ENCODE measurements around the gene ZNF48. TPM values are rescaled to one million over a fixed set of nuclear protein-coding genes. Genes with fewer than 3 reads are reported as not detected.

Gene ZNF48
- total RNA-seq, 1 experiment from 2014 or later = 57.3 TPM

- no peak within 1 kb of the TSS for H3K4me3 Mint-ChIP-seq
- H3K27ac Mint-ChIP-seq = peak within 1 kb of the TSS in 2 of 3 experiments; percentile 32 to 47; a peak in 2 of 7 replicates
- peak; percentile 91 for TF ChIP-seq CTCF (conservative IDR thresholded peaks at IDR 0.05)
- Histone ChIP-seq H3K18ac (ENCODE audit: insufficient read length, low read depth, low read length) (peak within 1 kb of the TSS; percentile 85), H4K8ac (replicated peaks; ENCODE audit: insufficient read length, low read depth, low read length) (no peak within 1 kb of the TSS), H3K79me1 (ENCODE audit: insufficient read depth, low read depth, low read length, poor library complexity, severe bottlenecking) (peaks cover 8% of the 10 kb centered on the region), H3K9me3 (ENCODE audit: control insufficient read depth, low read depth, low read length) (no peaks in the 10 kb centered on the region), H3K14ac (ENCODE audit: insufficient read depth, low read length) (peak within 1 kb of the TSS; percentile 87), H2BK12ac (ENCODE audit: insufficient read length, low read depth, low read length) (no peak within 1 kb of the TSS), H3K4me1 (ENCODE audit: insufficient read depth, low read length) (no peaks in the 10 kb centered on the region), H3K27ac (ENCODE audit: insufficient read length, low read depth, low read length) (no peak within 1 kb of the TSS), H3K4me2 (ENCODE audit: insufficient read depth, insufficient read length, low read length) (peak within 1 kb of the TSS; percentile 87), H4K5ac (ENCODE audit: insufficient read length, low read depth, low read length) (peak within 1 kb of the TSS; percentile 27), H4K91ac (ENCODE audit: insufficient read length, low read depth, low read length) (no peak within 1 kb of the TSS), H2BK120ac (ENCODE audit: low read depth, low read length, poor library complexity, severe bottlenecking) (no peak within 1 kb of the TSS), H3K4ac (ENCODE audit: low read depth, low read length) (no peak within 1 kb of the TSS; the same call in 1 of the 2 replicates), H3K27me3 (ENCODE audit: insufficient read depth, low read length) (no peaks in the 10 kb centered on the region), H2AFZ (ENCODE audit: low read length) (peak within 1 kb of the TSS; percentile 78), H4K20me1 (ENCODE audit: control insufficient read depth, insufficient read depth, insufficient read length) (no peaks in the 10 kb centered on the region), H2AK5ac (ENCODE audit: insufficient read length, low read length) (no peak within 1 kb of the TSS), H3K23me2 (ENCODE audit: insufficient read length, low read depth, low read length, poor library complexity, severe bottlenecking) (peaks cover 9% of the 10 kb centered on the region), H3K9ac (ENCODE audit: extremely low read depth, insufficient read length, low read length) (peak within 1 kb of the TSS; percentile 60), H2BK5ac (ENCODE audit: insufficient read length, low read length) (no peak within 1 kb of the TSS), H2BK15ac (ENCODE audit: low read depth, low read length) (no peak within 1 kb of the TSS), H2BK20ac (ENCODE audit: low read depth, low read length, poor library complexity, severe bottlenecking) (no peak within 1 kb of the TSS), H3T11ph (ENCODE audit: low read length) (no peak within 1 kb of the TSS), H3K56ac (ENCODE audit: insufficient read length, low read depth, low read length) (no peak within 1 kb of the TSS), H3K23ac (ENCODE audit: insufficient read length, low read depth, low read length) (no peak within 1 kb of the TSS), H3K79me2 (ENCODE audit: insufficient read depth, low read length) (peaks cover 4% of the 10 kb centered on the region; the same call in 1 of the 2 replicates)
- no peaks in the 10 kb centered on the region; a peak in 2 of 5 replicates for H3K9me3 Mint-ChIP-seq
- DNase-seq = peak; percentile 98
- H3K4me1 Mint-ChIP-seq = peaks cover 4 to 12% of the 10 kb centered on the region in 2 experiments; a peak in 3 of 4 replicates
- peaks cover 16 to 27% (median 22%) of the 10 kb centered on the region in 3 experiments for H3K36me3 Mint-ChIP-seq (ENCODE audit: insufficient read depth in 1 of 3, low read depth in 3 of 3)
- WGBS (ENCODE audit: extremely low coverage, insufficient read length, low lambda C conversion rate) = no CpG with 5 or more reads among the region's 49 CpGs
- H3K27me3 Mint-ChIP-seq (ENCODE audit: low read depth) = peaks cover 26% of the 10 kb centered on the region
Observed at GRCh38 chr16:30429678-30430427, 34.6 kb downstream of the ZNF48 start, which contains the start of gene DCTPP1. Gene DCTPP1 (minus strand): TSS chr16:30430030. CDS start chr16:30429980, 50 bp downstream.
